Measurements from ENCODE around the gene CDHR2.

Gene CDHR2

GRCh38 chr5:176627582-176627981 lies 78.4 kb downstream of the CDHR2 start:
- Histone ChIP-seq H3K27me3 (ENCODE audit: insufficient read depth, low read depth, severe bottlenecking) (peaks cover 7% of the 10 kb centered on the region), H3K9me3 (ENCODE audit: severe bottlenecking) (no peaks in the 10 kb centered on the region), H3K27ac (no peak overlapping the region), H3K36me3 (no peaks in the 10 kb centered on the region), H3K4me3 (ENCODE audit: low read depth, low read length) (no peak overlapping the region)
- TF ChIP-seq CTCF (IDR thresholded peaks at IDR 0.05; ENCODE audit: low read depth, low read length), result no peak
- no peak for DNase-seq

GRCh38 chr5:176628406-176629228 lies 79.5 kb downstream of the CDHR2 start:
- Histone ChIP-seq H3K36me3 (no peaks in the 10 kb centered on the region), H3K27ac (no peak overlapping the region), H3K4me3 (ENCODE audit: low read depth, low read length) (no peak overlapping the region), H3K27me3 (ENCODE audit: insufficient read depth, low read depth, severe bottlenecking) (peaks cover 7% of the 10 kb centered on the region), H3K9me3 (ENCODE audit: severe bottlenecking) (no peaks in the 10 kb centered on the region)
- TF ChIP-seq CTCF (IDR thresholded peaks at IDR 0.05; ENCODE audit: low read depth, low read length), result no peak
- DNase-seq, result no peak

- H3K27me3 ChIP-seq (ENCODE audit: insufficient read depth, low read depth, severe bottlenecking), result peaks cover 7% of the 10 kb centered on the region
- no peak for TF ChIP-seq CTCF (IDR thresholded peaks at IDR 0.05; ENCODE audit: low read depth, low read length)
Measured at GRCh38 chr5:176629317-176629852, 80.2 kb downstream of the CDHR2 start.

GRCh38 chr5:176629853-176630680 lies 80.9 kb downstream of the CDHR2 start, which contains the start of the genes EIF4E1B and SNCB:
Gene EIF4E1B, plus strand, starts transcription at chr5:176630675. Its CDS starts 12,113 bp downstream, at chr5:176642788.
Gene SNCB, minus strand, starts transcription at chr5:176630534. Its CDS starts 880 bp downstream, at chr5:176629654.
- peaks cover 7% of the 10 kb centered on the region for H3K27me3 ChIP-seq (ENCODE audit: insufficient read depth, low read depth, severe bottlenecking)
- H3K36me3 ChIP-seq, result no peaks in the 10 kb centered on the region
- no peaks in the 10 kb centered on the region for H3K9me3 ChIP-seq (ENCODE audit: severe bottlenecking)
- H3K4me3 ChIP-seq (ENCODE audit: low read depth, low read length), result peak within 1 kb of the TSS; percentile 50
- peak; percentile 75 for DNase-seq
- no peak within 1 kb of the TSS for H3K27ac ChIP-seq
- no peak for TF ChIP-seq CTCF (IDR thresholded peaks at IDR 0.05; ENCODE audit: low read depth, low read length)

More at GRCh38 chr5:176629317-176629852, 80.2 kb downstream of the CDHR2 start:
- no peaks in the 10 kb centered on the region for H3K36me3 ChIP-seq
- H3K9me3 ChIP-seq (ENCODE audit: severe bottlenecking), result no peaks in the 10 kb centered on the region
- no peak for DNase-seq
- H3K4me3 ChIP-seq (ENCODE audit: low read depth, low read length), result peak overlapping the region; percentile 50
- H3K27ac ChIP-seq, result no peak overlapping the region

GRCh38 chr5:176630681-176631222 lies 81.6 kb downstream of the CDHR2 start:
- H3K27me3 ChIP-seq (ENCODE audit: insufficient read depth, low read depth, severe bottlenecking), result peaks cover 7% of the 10 kb centered on the region
- H3K27ac ChIP-seq, result no peak overlapping the region
- H3K4me3 ChIP-seq (ENCODE audit: low read depth, low read length), result peak overlapping the region; percentile 50
- DNase-seq, result no peak
- no peak for TF ChIP-seq CTCF (IDR thresholded peaks at IDR 0.05; ENCODE audit: low read depth, low read length)
- no peaks in the 10 kb centered on the region for H3K36me3 ChIP-seq
- no peaks in the 10 kb centered on the region for H3K9me3 ChIP-seq (ENCODE audit: severe bottlenecking)

All from WERI-Rb-1 (cell line).